T47D (cell line): Measurements from ENCODE around the gene SIX4.

Experiments used
- DNase-seq, 2 experiments: peaks; one replicate each; pipeline versions ENCODE4 v3.0.0 to v3.0.0-alpha.2; 2011 to 2012; ENCODE audit warnings: low read depth in 1 of 2, low spot score in 1 of 2
- JUND ChIP-seq: IDR thresholded peaks from 2 replicates; pipeline ENCODE4 v1.6.1; 2012; ENCODE audit warnings: low read depth
- in situ Hi-C: cut with HindIII; loops from 2 replicates; pipeline ENCODE4 v1.10.0; 2016; ENCODE audit warnings: low sequenced_read_pairs, low pct_unique_long_range_greater_than_20kb

SIX4 gene

DNA sequence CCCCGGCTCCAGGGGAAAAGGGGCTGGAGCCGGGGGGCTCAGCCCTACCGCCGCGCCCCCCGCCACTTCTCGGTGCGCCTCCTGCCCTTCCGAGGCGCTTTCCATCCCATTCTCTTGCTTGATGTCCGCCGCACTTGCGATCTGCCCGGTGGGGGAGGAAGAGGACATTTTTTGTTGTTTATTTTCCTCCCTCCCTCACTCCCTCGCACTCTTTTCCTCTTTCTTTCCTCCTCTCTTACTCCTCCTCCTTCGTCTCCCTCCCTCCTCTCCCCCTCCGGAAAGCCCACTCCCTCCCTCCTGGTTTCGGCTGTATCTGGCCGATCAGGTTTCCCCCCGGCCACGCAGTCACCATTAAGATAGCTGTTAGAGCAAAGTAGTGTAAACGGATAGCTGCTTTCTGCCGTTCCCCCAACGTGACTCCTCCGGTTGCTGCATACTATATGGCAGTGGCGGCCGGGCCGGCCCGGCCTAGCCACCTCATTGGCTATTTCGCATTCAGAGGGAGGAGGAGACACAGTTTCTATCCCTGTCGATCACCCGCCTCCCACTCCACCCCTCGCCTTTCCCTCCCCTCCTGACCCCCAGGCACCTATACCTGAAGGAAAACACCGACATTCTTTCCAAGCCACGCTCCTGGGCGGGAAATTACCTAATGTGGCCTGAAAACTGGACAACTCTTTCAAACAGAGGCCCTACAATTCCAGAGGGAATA, at the start of gene SIX4:
Gene SIX4 (minus strand): TSS at position 445 of the 712 bp plus-strand sequence. CDS start 277 bp downstream, at position 168.
- in situ Hi-C loops: no loop called here
- DNase-seq: peak; percentile 95 to 97
- TF ChIP-seq JUND: no peak

DNA sequence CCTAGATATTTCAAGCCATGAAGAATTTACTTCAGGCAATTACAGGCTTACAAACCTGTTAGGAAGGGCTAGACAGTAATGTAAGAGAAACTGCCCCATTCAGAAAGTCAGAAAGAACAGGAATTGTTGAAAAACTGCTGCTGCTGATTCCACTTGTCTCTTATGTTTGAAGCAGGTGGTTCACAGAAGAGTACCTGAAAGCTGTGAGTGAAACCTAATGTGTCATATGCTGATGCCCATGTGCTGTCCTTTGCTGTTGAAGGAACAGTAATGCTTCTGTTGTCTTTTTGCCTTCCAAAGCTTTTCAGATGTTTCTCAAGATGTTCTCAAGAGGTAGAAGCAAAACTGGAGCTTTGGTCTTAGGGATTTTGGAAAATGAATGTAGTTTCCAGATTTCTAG, 49.4 kb upstream of the SIX4 start:
- DNase-seq: no peak
- TF ChIP-seq JUND: no peak
- in situ Hi-C loops: no loop called here

DNA sequence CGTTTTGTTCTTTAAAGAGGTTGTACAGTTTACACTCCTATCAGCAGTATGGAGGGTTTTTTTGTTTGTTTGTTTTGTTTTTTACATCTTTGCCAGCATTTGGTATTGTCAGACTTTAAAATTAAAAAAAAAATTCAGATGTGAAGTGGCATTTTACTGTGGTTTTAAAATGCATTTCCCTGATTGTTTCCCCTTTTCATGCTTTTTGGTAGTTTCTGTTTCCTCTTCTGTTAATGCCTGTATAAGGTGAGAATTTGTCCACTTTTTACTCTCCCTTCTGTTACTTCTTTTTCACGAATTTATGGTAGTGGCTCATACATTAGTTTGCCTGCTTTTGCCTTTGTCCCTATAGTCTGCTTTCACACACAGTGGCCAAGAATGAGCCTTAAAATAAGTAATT, 47.0 kb upstream of the SIX4 start:
- in situ Hi-C loops: no loop called here
- no peak for DNase-seq
- TF ChIP-seq JUND: no peak

DNA sequence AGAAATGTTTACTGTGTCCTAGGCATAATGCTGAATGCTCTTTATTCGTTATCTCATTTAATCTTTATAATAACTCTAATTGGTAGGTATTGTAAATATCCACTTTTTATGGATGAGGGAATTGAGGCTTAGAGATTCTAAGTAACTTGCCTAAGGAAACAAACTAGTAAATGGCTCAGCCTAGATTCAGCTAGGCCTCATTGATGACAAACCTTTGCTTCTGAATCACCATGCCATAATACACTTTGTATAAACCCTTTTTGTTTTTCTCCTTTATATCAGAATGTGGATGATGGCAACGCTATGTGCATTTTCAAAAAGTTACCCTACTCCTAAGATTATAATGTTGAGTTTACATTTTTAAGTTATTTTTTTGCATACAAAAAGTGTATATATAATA, 44.5 kb upstream of the SIX4 start:
- in situ Hi-C loops: no loop called here
- TF ChIP-seq JUND: no peak

DNA sequence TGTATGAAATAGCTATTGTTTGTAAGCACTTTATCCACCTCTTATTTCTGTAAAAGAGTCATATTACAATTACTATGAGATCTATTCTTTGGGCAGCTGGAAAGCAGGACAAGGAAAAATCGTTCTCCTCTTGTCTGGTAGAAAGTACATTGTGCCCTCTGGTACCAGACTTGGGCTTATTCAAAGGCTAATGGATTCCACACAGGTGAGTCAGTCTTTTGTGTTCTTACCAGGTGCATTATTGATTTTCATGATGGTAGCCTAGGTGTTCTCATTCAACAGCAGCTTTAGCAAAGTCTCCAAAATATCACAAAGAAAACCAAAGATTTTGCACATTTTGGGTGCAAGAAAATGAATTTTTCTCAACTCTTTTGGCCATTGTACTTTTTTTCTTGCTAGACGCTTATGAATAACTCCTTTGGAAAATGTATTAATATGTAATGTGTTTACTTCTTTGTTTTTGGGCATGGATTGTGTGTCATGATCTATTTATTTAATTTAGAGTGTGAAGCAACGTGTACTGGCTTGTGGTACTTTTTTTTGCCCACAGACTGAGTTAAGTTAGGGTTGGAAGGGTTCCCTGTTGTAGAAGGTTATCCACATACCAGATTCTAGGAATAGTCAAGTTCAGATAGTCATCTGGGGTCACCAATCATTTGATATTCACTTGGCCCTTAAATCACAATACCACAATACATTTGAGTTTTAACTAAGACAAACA, 36.7 kb upstream of the SIX4 start:
- in situ Hi-C loops: no loop called here
- peak; percentile 11; the same call in 1 of the 2 replicates for TF ChIP-seq JUND
- DNase-seq: peak; percentile 33 to 73

More for the DNA sequence above, 44.5 kb upstream of the SIX4 start:
- no peak for DNase-seq

GRCh38 chr14:60760209-60760608, 36.1 kb upstream of the SIX4 start:
- in situ Hi-C loops: no loop called here
- DNase-seq: no peak
- TF ChIP-seq JUND: no peak

DNA sequence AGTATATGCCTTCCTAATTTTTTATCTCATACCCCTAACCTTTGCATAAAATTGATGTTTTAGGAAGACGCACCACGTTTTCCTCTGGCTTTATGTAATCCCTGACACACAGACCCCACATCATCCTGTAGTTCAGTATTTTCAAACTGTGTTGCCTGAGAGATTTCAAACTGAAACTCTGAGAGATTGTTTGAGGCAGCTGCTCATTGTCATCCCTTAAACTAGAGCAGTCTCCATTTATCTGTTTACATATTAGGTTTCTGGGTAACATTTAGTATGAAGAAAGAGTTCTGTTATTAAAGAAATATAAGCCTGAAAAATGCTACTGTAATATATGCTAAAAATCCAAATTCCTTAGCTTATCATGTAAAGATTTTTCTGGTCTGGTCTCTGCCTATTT, 34.7 kb upstream of the SIX4 start:
- no peak for DNase-seq
- in situ Hi-C loops: no loop called here
- TF ChIP-seq JUND: no peak

- TF ChIP-seq JUND: no peak
- DNase-seq: peak in 1 of 2 experiments; percentile 22
- in situ Hi-C loops: no loop called here
Measured at GRCh38 chr14:60757567-60758002, 33.4 kb upstream of the SIX4 start.

DNA sequence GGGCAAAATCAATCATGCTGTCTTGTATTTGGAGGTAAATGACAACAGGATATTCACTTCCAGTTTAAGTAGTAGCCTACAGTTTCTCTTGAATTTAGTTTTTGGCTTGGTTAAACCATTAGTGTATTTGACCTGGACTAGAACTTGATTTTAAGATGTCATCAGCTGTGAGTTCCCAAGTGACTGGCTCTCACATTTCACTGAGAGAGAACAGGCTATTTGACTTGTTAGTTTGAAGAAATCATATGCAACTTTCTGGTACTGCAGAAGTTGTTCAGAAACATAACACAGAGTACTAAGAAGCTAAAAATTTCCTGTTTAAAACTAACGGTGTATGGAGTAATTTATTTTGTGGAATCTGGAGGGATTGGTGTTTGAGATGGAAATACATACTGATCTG, 32.7 kb upstream of the SIX4 start:
- no peak for DNase-seq
- TF ChIP-seq JUND: no peak
- in situ Hi-C loops: no loop called here

GRCh38 chr14:60753264-60754119, 29.3 kb upstream of the SIX4 start:
- in situ Hi-C loops: no loop called here
- no peak for DNase-seq
- TF ChIP-seq JUND: no peak

GRCh38 chr14:60744566-60744965, 20.4 kb upstream of the SIX4 start:
- DNase-seq: no peak
- TF ChIP-seq JUND: no peak
- in situ Hi-C loops: no loop called here

- no peak for DNase-seq
- no peak for TF ChIP-seq JUND
- in situ Hi-C loops: no loop called here
Measured at GRCh38 chr14:60738843-60739508, 14.8 kb upstream of the SIX4 start.

DNA sequence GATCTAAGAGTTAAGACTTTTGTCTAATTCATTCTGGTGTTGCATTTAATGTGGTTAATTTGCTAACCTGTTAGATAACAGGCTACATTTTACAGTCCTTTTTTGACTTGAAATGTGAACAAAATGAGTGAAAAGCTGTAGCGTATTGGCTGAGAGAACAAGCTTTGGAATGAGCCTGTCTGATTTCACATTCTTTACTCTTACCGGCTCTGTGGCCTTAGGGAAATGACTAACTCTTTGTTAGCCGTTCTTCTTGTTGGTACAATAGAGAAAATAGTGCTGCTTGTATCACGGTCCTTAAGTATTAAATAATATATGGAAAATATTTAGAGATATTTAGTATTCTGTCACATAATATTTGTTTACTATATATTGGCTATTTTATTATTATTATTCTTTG, 12.3 kb upstream of the SIX4 start:
- in situ Hi-C loops: no loop called here
- TF ChIP-seq JUND: no peak
- DNase-seq: peak in 1 of 2 experiments; percentile 42
